Breast epithelium (tissue), 4 donors: ENCODE measurements around the gene NAA80. TPM values are rescaled to one million over a fixed set of nuclear protein-coding genes. Genes with fewer than 3 reads are reported as not detected.

Experiments
- DNase-seq, 2 donors: peaks; one replicate each; pipeline ENCODE4 v3.0.0-alpha.2; 2019; ENCODE audit warnings: low spot score in 2 of 2
- H3K27ac ChIP-seq, 2 donors: fragments of 200-600 bp; sonication (generic) in 1 of 2; one replicate each; pipeline ENCODE4 v1.5.1; 2016 to 2019; ENCODE audit warnings: mild to moderate bottlenecking in 1 of 2
- H3K27me3 ChIP-seq, 2 donors: fragments of 200-600 bp; sonication (generic) in 1 of 2; one replicate each; pipeline versions ENCODE4 v1.5.1 to v1.6.0; 2017 to 2019; ENCODE audit warnings: control low read depth in 1 of 2, mild to moderate bottlenecking in 1 of 2
- H3K36me3 ChIP-seq: fragments of 200-600 bp; one replicate; pipeline ENCODE4 v1.5.1; 2019
- H3K4me1 ChIP-seq, 2 donors: fragments of 200-600 bp; sonication (generic); one replicate each; pipeline ENCODE4 v1.5.1; 2016 to 2019; ENCODE audit warnings: control low read depth in 1 of 2
- H3K4me3 ChIP-seq, 3 donors: fragments of 200-600 bp; sonication (generic); 1 replicate in 2 of 3; 2 replicates in 1 of 3; pipeline ENCODE4 v1.5.1; 2016 to 2019; ENCODE audit warnings: mild to moderate bottlenecking in 3 of 3, moderate library complexity in 2 of 3
- H3K9me3 ChIP-seq, 2 donors: fragments of 200-600 bp; sonication (generic) in 1 of 2; one replicate each; pipeline ENCODE4 v1.5.1; 2016 to 2019; ENCODE audit warnings: control low read depth in 1 of 2
- POLR2A ChIP-seq: fragments of 450-650 bp; IDR thresholded peaks from one replicate; pipeline ENCODE4 v1.6.1; 2016; ENCODE audit warnings: antibody characterized with exemption, mild to moderate bottlenecking, moderate library complexity
- POLR2AphosphoS5 ChIP-seq, 3 donors: sonication (generic); formaldehyde crosslinking; IDR thresholded peaks; one replicate each; pipeline ENCODE4 v1.6.1; 2017; ENCODE audit warnings: antibody characterized with exemption in 3 of 3
- intact Hi-C: fragments of 100-400 bp; cut with DNase I; formaldehyde crosslinking; loops from one replicate; pipeline ENCODE4 v1.15.1; 2023; ENCODE audit warnings: low total_unique reads
- total RNA-seq, 3 donors: library from RNA; depleted of rRNA; stranded (reverse); fragments of >200 nt; gene quantifications; one replicate each; pipeline ENCODE4 v1.1.0, GENCODE V29; 2016
- TF ChIP-seq, protein P1 (sequence below), 3 donors: fragments of 450-650 bp; IDR thresholded peaks; one replicate each; pipeline ENCODE4 v1.5.1; 2016 to 2017; ENCODE audit warnings: antibody characterized with exemption in 3 of 3, mild to moderate bottlenecking in 3 of 3, moderate library complexity in 3 of 3

NAA80 gene
- total RNA-seq, 3 donors from 2014 or later, result 6.0 to 8.8 (median 8.5) TPM

DNA sequence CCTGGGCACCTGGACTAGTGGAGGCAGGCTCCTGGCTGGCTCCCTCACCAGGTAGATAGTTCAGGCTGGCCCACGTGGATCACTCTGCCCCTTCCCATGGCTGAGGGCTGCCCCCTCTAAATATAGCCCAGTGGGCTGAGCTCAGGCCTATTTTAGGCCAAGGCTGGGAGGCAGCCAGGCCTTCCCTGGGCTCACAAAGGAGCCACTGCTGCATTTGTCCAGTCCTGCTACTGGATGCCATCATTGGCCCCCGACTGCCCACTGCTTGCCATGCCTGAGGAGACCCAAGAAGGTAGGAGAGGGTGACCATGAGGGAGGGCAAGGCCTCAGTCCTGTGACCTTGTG, 20.4 kb downstream of the NAA80 start, which contains the start of gene LSMEM2:
TSS of gene LSMEM2 (plus strand) at position 208 of the 345 bp plus-strand sequence. CDS start at position 235, 27 bp downstream.
- Histone ChIP-seq H3K36me3 (no peaks in the 10 kb centered on the region), H3K4me1 (no peaks in the 10 kb centered on the region), H3K27ac (no peak within 1 kb of the TSS), H3K27me3 (no peaks in the 10 kb centered on the region), H3K9me3 (no peaks in the 10 kb centered on the region), H3K4me3 (no peak within 1 kb of the TSS)
- DNase-seq, result no peak
- TF ChIP-seq, protein P1, sequence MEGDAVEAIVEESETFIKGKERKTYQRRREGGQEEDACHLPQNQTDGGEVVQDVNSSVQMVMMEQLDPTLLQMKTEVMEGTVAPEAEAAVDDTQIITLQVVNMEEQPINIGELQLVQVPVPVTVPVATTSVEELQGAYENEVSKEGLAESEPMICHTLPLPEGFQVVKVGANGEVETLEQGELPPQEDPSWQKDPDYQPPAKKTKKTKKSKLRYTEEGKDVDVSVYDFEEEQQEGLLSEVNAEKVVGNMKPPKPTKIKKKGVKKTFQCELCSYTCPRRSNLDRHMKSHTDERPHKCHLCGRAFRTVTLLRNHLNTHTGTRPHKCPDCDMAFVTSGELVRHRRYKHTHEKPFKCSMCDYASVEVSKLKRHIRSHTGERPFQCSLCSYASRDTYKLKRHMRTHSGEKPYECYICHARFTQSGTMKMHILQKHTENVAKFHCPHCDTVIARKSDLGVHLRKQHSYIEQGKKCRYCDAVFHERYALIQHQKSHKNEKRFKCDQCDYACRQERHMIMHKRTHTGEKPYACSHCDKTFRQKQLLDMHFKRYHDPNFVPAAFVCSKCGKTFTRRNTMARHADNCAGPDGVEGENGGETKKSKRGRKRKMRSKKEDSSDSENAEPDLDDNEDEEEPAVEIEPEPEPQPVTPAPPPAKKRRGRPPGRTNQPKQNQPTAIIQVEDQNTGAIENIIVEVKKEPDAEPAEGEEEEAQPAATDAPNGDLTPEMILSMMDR (IDR thresholded peaks at IDR 0.05), result no peak
- TF ChIP-seq POLR2AphosphoS5 (IDR thresholded peaks at IDR 0.05) (no peak), POLR2A (no peak)
- intact Hi-C loops, result no loop called here

DNA sequence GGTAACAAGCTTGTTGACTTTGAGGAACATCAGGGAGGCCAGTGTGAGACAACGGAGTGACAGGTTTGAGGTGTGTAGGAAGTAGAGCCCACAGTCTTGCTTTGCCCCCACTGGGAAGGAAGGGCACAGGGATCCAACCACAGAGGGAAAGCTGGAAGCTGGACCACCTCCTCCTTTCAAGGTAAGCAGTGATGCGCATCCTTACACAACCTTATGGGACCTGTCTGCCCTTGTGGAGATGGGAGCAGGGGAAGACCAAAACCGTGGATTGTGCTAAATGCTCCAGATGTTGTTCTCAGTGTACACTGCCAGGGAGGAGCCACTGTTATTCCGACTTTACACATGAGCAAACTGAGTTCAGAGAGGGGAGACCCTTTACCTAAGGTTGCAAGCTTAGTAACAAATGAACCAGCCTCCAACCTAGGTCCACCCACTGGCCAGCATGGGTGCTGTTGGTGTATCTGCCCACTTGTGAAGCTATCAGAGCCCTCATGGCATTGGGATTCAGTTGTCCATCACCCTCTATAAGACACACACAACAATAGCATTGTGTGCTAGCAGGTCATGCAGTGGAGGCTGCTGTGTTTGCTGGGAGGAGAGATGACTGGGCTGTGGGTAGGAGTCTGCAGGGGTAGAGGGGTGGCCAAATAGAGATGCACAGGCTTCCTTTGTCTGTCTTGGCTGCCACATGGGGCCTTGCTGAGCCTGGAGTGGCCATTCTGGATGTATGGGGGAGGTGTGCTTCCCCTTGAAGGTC, 20.9 kb downstream of the NAA80 start:
- intact Hi-C loops, result no loop called here
- no peaks in the 10 kb centered on the region for H3K36me3 ChIP-seq
- no peak overlapping the region for H3K27ac ChIP-seq
- H3K9me3 ChIP-seq, result no peaks in the 10 kb centered on the region
- no peaks in the 10 kb centered on the region for H3K4me1 ChIP-seq
- no peaks in the 10 kb centered on the region for H3K27me3 ChIP-seq
- TF ChIP-seq POLR2A (no peak), POLR2AphosphoS5 (IDR thresholded peaks at IDR 0.05) (no peak)
- TF ChIP-seq, protein P1 (IDR thresholded peaks at IDR 0.05), result no peak
- H3K4me3 ChIP-seq, result no peak overlapping the region
- DNase-seq, result no peak

- no peaks in the 10 kb centered on the region for H3K9me3 ChIP-seq
- no peaks in the 10 kb centered on the region for H3K27me3 ChIP-seq
- intact Hi-C loops, result no loop called here
- no peak overlapping the region for H3K4me3 ChIP-seq
- DNase-seq, result no peak
- no peaks in the 10 kb centered on the region for H3K36me3 ChIP-seq
- TF ChIP-seq POLR2AphosphoS5 (IDR thresholded peaks at IDR 0.05) (no peak), POLR2A (no peak)
- TF ChIP-seq, protein P1 (IDR thresholded peaks at IDR 0.05), result no peak
- H3K27ac ChIP-seq, result no peak overlapping the region
- no peaks in the 10 kb centered on the region for H3K4me1 ChIP-seq
Observed at GRCh38 chr3:50276762-50277101, 22.5 kb downstream of the NAA80 start.

DNA sequence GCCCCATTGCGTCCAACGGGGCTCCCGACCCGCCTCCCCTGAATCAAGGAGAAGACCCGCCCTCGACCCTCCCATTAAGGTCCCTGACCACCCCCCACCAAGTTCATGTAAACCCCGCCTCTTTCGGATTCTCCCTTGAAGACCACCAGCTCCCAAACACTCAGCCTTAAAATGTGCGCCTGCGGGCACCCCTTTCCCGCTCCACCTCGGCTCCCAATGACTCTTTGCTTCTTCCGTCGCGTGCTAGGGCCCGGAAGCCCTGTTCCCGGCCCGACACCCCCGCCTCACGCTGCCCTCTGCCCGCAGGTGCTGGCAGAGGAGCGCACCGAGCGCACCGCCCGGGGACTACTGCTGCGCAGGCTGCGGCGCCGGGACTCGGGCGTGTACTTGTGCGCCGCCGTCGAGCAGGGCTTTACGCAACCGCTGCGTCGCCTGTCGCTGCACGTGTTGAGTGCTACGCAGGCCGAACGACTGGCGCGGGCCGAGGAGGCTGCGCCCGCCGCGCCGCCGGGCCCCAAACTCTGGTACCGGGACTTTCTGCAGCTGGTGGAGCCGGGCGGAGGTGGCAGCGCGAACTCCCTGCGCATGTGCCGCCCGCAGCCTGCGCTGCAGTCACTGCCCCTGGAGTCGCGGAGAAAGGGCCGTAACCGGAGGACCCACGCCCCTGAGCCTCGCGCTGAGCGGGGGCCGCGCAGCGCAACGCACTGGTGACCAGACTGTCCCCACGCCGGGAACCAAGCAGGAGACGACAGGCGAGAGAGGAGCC, 23.0 kb downstream of the NAA80 start:
- TF ChIP-seq POLR2AphosphoS5 (IDR thresholded peaks at IDR 0.05) (no peak), POLR2A (no peak)
- TF ChIP-seq, protein P1 (IDR thresholded peaks at IDR 0.05), result no peak
- Histone ChIP-seq H3K4me3 (no peak overlapping the region), H3K27ac (no peak overlapping the region), H3K9me3 (no peaks in the 10 kb centered on the region), H3K27me3 (no peaks in the 10 kb centered on the region), H3K4me1 (no peaks in the 10 kb centered on the region), H3K36me3 (no peaks in the 10 kb centered on the region)
- DNase-seq, result no peak
- intact Hi-C loops, result no loop called here
